ENCODE results near the gene GAGE12D.
"Not testable (repeated sequence)": the region's sequence is repeated elsewhere in the genome, so short reads cannot be mapped to it uniquely, and the experiment has no call there.

GAGE12D gene, protein sequence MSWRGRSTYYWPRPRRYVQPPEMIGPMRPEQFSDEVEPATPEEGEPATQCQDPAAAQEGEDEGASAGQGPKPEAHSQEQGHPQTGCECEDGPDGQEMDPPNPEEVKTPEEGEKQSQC

DNA sequence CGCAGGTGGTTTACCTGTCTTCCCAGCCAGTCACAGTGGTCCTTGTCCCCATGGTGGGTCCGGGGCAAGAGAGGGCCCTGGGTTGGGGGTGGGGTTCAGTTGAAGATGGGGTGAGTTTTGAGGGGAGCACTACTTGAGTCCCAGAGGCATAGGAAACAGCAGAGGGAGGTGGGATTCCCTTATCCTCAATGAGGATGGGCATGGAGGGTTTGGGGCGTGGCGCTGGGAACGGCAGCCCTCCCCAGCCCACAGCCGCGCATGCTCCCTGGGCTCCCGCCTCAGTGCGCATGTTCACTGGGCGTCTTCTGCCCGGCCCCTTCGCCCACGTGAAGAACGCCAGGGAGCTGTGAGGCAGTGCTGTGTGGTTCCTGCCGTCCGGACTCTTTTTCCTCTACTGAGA, at the start of gene GAGE12D:
GAGE12D (plus strand) TSS at position 301 of the 400 bp plus-strand sequence. CDS start 1,155 bp downstream, outside the sequence.
- not testable (repeated sequence) for DNase-seq (ENCODE audit: low read depth in 2 of 2)

GRCh38 chrX:49531877-49532276, 9.7 kb upstream of the GAGE12D start, which contains the start of gene GAGE12C:
TSS of gene GAGE12C (plus strand) at chrX:49532177. CDS start at chrX:49533332, 1,155 bp downstream.
- not testable (repeated sequence) for DNase-seq (ENCODE audit: low read depth in 2 of 2)

DNA sequence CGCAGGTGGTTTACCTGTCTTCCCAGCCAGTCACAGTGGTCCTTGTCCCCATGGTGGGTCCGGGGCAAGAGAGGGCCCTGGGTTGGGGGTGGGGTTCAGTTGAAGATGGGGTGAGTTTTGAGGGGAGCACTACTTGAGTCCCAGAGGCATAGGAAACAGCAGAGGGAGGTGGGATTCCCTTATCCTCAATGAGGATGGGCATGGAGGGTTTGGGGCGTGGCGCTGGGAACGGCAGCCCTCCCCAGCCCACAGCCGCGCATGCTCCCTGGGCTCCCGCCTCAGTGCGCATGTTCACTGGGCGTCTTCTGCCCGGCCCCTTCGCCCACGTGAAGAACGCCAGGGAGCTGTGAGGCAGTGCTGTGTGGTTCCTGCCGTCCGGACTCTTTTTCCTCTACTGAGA, 9.5 kb downstream of the GAGE12D start, which contains the start of gene GAGE12E:
GAGE12E (plus strand) TSS at position 301 of the 400 bp plus-strand sequence. CDS start 1,155 bp downstream, outside the sequence.
- DNase-seq (ENCODE audit: low read depth in 2 of 2) = not testable (repeated sequence)

GRCh38 chrX:49560542-49560941, 19.0 kb downstream of the GAGE12D start, which contains the start of gene GAGE12F:
TSS of gene GAGE12F (plus strand) at chrX:49560842. CDS start at chrX:49561997, 1,155 bp downstream.
- not testable (repeated sequence) for DNase-seq (ENCODE audit: low read depth in 2 of 2)

DNA sequence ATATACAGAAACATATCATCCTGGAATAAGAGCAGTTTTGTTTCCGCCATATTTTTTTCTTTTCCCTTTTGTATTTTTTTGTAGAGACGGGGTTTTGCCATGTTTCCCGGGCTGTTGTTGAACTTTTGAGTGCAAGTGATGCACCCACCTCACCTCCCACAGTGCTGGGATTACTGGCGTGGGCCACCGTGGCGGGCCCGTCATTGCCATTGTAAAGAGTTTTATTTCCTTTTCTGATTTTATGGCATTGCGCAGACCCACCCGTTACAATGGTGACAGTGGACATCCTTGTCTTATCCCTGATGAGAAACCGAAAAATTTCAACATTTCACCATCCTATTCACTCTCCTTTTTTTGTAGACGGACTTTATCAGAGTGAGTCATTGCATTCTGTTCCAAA, 27.2 kb downstream of the GAGE12D start:
- not testable (repeated sequence) for DNase-seq (ENCODE audit: low read depth in 2 of 2)

- not testable (repeated sequence) for DNase-seq (ENCODE audit: low read depth in 2 of 2)
Measured at GRCh38 chrX:49569152-49569551, 27.6 kb downstream of the GAGE12D start.

DNA sequence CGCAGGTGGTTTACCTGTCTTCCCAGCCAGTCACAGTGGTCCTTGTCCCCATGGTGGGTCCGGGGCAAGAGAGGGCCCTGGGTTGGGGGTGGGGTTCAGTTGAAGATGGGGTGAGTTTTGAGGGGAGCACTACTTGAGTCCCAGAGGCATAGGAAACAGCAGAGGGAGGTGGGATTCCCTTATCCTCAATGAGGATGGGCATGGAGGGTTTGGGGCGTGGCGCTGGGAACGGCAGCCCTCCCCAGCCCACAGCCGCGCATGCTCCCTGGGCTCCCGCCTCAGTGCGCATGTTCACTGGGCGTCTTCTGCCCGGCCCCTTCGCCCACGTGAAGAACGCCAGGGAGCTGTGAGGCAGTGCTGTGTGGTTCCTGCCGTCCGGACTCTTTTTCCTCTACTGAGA, 28.6 kb downstream of the GAGE12D start, which contains the start of gene GAGE12G:
GAGE12G (plus strand) TSS at position 301 of the 400 bp plus-strand sequence. CDS start 1,155 bp downstream, outside the sequence.
- not testable (repeated sequence) for DNase-seq (ENCODE audit: low read depth in 2 of 2)

DNA sequence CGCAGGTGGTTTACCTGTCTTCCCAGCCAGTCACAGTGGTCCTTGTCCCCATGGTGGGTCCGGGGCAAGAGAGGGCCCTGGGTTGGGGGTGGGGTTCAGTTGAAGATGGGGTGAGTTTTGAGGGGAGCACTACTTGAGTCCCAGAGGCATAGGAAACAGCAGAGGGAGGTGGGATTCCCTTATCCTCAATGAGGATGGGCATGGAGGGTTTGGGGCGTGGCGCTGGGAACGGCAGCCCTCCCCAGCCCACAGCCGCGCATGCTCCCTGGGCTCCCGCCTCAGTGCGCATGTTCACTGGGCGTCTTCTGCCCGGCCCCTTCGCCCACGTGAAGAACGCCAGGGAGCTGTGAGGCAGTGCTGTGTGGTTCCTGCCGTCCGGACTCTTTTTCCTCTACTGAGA, 38.1 kb downstream of the GAGE12D start, which contains the start of gene GAGE12H:
GAGE12H (plus strand) TSS at position 301 of the 400 bp plus-strand sequence. CDS start 1,155 bp downstream, outside the sequence.
- not testable (repeated sequence) for DNase-seq (ENCODE audit: low read depth in 2 of 2)

DNA sequence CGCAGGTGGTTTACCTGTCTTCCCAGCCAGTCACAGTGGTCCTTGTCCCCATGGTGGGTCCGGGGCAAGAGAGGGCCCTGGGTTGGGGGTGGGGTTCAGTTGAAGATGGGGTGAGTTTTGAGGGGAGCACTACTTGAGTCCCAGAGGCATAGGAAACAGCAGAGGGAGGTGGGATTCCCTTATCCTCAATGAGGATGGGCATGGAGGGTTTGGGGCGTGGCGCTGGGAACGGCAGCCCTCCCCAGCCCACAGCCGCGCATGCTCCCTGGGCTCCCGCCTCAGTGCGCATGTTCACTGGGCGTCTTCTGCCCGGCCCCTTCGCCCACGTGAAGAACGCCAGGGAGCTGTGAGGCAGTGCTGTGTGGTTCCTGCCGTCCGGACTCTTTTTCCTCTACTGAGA, 47.7 kb downstream of the GAGE12D start, which contains the start of gene GAGE2A:
GAGE2A (plus strand) TSS at position 301 of the 400 bp plus-strand sequence. CDS start 1,155 bp downstream, outside the sequence.
- not testable (repeated sequence) for DNase-seq (ENCODE audit: low read depth in 2 of 2)

DNA sequence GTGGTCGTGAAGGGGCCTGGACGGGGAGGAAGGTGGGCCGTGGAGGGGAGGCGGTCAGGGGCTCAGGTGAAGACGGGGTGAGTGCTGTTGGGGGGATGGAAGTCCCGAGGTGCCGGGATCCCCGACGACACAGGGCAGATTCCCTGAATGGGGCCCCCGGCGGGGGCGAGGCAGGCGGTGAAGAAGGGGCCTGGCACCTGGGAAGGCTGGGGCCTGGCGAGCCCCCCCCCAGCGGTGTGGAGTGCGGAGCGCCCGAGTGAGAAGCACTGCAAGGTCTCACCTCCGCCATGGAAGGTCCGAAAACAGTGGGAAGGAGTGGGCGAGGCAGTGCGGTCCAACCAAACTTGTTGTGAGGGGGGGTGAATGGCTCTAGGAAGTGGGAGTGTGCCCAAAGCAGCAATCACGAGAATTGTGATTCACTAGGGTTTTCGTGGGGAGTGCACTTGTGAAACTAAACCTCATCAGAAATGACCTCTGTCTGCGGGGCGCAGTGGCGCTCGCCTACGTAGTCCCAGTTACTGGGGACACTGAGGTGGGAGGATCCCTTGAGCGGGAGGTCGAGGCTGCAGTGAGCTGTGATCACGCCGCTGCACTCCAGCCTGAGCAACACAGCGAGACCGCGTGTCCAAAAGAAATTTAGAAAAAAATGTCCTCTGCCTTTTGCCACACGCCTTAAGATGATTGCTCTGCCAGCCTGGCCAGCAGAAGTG, 48.4 kb downstream of the GAGE12D start:
- not testable (repeated sequence) for DNase-seq (ENCODE audit: low read depth in 2 of 2)

GRCh38 chrX:49590488-49590887, 49.0 kb downstream of the GAGE12D start:
- DNase-seq (ENCODE audit: low read depth in 2 of 2) = peak in 1 of 2 donors; percentile 0

All from stimulated activated CD8-positive, alpha-beta memory T cell treated with anti-CD3 and anti-CD28 coated beads, Interleukin-7, amount 100 ng/mL, for 4 hours (primary cell).